Measurements from ENCODE around the gene POLE2. TPM values are rescaled to one million over a fixed set of nuclear protein-coding genes. Genes with fewer than 3 reads are reported as not detected.
"Not testable (repeated sequence)": the region's sequence is repeated elsewhere in the genome, so short reads cannot be mapped to it uniquely, and the experiment has no call there.

POLE2 gene
- 1.8 and 2.2 TPM in 2 replicates for total RNA-seq

DNA sequence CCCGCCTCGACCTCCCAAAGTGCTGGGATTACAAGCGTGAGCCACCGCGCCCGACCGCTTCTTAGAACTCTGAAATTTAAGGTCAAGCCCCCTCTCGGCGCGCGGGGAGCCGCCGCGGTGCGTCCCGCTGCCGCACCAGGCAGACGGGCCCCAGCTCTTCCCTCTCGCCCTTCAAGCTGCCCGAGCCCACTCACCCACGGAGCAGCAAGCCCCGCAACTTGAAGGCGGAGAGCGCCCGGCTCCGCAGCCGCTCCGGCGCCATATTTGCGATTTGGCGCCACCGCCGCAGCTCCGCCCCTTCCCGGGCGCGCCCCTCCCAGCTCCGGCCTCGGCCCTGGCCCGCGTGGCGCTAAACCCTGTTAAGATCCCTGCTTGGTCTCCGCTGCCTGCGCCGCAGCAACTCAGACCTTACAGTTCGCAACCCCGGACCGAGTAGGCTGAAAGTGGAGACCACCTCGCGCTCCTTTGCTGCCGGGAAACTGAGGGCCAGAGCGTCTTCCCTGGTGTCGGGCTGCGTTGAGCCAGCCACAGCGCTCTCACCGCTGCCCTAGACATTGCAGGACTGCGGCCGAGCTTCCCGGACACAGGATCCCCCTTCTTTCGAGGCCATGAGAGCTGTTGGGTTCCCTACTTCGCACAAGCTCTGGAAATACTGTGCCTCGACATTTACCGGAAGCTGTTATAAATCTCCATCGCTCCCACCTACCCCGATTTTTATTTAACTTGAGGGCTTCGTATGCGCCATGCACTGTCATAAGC is at the start of gene POLE2:
Gene POLE2, minus strand, starts transcription at position 273 of the 759 bp plus-strand sequence. Its CDS starts 11 bp downstream, at position 262.
- no peaks in the 10 kb centered on the region for H3K36me3 ChIP-seq (ENCODE audit: control insufficient read depth, insufficient read depth, low read length)
- FAIRE-seq = no peak
- peak; percentile 37 for DNase-seq (ENCODE audit: low read depth)
- H3K27me3 ChIP-seq (ENCODE audit: control insufficient read depth, insufficient read depth, low read length) = no peaks in the 10 kb centered on the region
- H3K4me3 ChIP-seq (ENCODE audit: low read depth, low read length) = peak within 1 kb of the TSS; percentile 71
- TF ChIP-seq, protein P1, sequence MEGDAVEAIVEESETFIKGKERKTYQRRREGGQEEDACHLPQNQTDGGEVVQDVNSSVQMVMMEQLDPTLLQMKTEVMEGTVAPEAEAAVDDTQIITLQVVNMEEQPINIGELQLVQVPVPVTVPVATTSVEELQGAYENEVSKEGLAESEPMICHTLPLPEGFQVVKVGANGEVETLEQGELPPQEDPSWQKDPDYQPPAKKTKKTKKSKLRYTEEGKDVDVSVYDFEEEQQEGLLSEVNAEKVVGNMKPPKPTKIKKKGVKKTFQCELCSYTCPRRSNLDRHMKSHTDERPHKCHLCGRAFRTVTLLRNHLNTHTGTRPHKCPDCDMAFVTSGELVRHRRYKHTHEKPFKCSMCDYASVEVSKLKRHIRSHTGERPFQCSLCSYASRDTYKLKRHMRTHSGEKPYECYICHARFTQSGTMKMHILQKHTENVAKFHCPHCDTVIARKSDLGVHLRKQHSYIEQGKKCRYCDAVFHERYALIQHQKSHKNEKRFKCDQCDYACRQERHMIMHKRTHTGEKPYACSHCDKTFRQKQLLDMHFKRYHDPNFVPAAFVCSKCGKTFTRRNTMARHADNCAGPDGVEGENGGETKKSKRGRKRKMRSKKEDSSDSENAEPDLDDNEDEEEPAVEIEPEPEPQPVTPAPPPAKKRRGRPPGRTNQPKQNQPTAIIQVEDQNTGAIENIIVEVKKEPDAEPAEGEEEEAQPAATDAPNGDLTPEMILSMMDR (IDR thresholded peaks at IDR 0.05; ENCODE audit: insufficient read depth, low read length, severe bottlenecking) = peak; percentile 3

- not testable (repeated sequence) for H3K4me3 ChIP-seq (ENCODE audit: low read depth, low read length); FAIRE-seq; H3K36me3 ChIP-seq (ENCODE audit: control insufficient read depth, insufficient read depth, low read length); DNase-seq (ENCODE audit: low read depth); H3K27me3 ChIP-seq (ENCODE audit: control insufficient read depth, insufficient read depth, low read length)
Observed at GRCh38 chr14:49735669-49736068, 47.7 kb upstream of the POLE2 start.

GRCh38 chr14:49733836-49734235 is 45.8 kb upstream of the POLE2 start:
- no peak for DNase-seq (ENCODE audit: low read depth)
- H3K36me3 ChIP-seq (ENCODE audit: control insufficient read depth, insufficient read depth, low read length) = no peaks in the 10 kb centered on the region
- H3K27me3 ChIP-seq (ENCODE audit: control insufficient read depth, insufficient read depth, low read length) = no peaks in the 10 kb centered on the region
- TF ChIP-seq, protein P1 (IDR thresholded peaks at IDR 0.05; ENCODE audit: insufficient read depth, low read length, severe bottlenecking) = no peak
- H3K4me3 ChIP-seq (ENCODE audit: low read depth, low read length) = no peak overlapping the region
- no peak for FAIRE-seq

DNA sequence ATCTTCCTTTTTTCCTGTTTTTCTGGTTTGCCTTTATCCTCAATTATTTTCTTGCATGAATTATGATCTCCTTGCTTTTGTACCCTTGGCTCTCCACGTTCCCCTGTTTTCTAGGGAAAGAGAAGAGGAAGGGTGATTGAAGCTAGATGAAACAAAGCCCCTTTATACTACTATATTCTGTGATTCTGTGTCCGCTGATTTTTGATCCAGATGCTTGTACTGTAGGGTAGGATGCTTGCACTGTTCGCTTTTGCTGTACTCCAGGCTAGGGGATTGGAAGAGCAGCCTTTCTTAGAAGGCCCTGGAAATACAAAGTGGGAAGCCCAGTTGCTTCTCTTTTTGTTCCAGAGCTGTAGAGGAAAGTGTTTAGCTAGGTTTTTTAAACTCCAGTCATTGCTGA is 44.9 kb upstream of the POLE2 start:
- TF ChIP-seq, protein P1 (IDR thresholded peaks at IDR 0.05; ENCODE audit: insufficient read depth, low read length, severe bottlenecking) = no peak
- FAIRE-seq = no peak
- no peak overlapping the region for H3K4me3 ChIP-seq (ENCODE audit: low read depth, low read length)
- no peaks in the 10 kb centered on the region for H3K27me3 ChIP-seq (ENCODE audit: control insufficient read depth, insufficient read depth, low read length)
- DNase-seq (ENCODE audit: low read depth) = no peak
- no peaks in the 10 kb centered on the region for H3K36me3 ChIP-seq (ENCODE audit: control insufficient read depth, insufficient read depth, low read length)

DNA sequence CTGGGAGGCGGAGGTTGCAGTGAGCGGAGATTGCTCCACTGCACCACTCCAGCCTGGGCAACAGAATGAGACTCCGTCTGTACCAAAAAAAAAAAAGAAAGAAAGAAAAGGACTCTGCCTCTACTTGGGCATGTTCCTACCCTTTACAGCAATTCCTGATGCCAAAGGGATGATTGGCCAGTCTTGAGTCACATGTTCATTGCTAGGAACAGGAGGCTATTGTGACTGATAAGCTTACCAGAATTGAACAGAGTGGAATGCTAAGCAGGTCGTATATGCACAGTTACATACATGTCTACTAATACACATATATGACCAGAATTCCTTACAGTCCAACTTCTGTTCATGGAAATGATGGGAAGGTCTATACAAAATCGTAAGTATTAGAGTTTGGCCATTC is 39.2 kb upstream of the POLE2 start:
- H3K27me3 ChIP-seq (ENCODE audit: control insufficient read depth, insufficient read depth, low read length) = no peaks in the 10 kb centered on the region
- no peak for DNase-seq (ENCODE audit: low read depth)
- no peaks in the 10 kb centered on the region for H3K36me3 ChIP-seq (ENCODE audit: control insufficient read depth, insufficient read depth, low read length)
- FAIRE-seq = no peak
- no peak overlapping the region for H3K4me3 ChIP-seq (ENCODE audit: low read depth, low read length)
- TF ChIP-seq, protein P1 (IDR thresholded peaks at IDR 0.05; ENCODE audit: insufficient read depth, low read length, severe bottlenecking) = no peak

DNA sequence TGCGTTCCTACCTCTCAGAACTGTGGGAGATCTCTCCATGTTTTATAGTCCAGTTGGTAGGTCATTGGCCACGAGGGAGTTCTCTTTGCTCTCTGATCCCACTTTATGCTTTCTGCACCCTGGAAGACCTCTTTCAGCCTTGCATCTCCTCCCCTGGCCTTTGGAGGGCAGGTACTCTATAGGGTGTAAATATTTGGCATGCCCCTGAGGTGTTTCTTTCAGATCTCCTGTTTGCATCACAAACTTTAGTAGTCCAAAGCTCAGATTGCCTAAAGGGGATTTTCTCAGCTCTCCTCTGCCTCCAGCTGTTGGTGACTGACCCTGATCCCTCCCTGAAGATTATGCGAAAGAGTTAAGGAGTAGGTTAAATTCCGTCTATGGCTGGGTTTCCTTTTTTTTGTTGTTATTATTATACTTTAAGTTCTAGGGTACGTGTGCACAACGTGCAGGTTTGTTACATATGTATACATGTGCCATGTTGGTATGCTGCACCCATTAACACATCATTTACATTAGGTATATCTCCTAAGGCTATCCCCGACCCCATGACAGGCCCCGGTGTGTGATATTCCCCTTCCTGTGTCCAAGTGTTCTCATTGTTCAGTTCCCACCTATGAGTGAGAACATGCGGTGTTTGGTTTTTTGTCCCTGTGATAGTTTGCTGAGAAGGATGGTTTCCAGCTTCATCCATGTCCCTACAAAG is 33.9 kb upstream of the POLE2 start:
- H3K36me3 ChIP-seq (ENCODE audit: control insufficient read depth, insufficient read depth, low read length); H3K4me3 ChIP-seq (ENCODE audit: low read depth, low read length); H3K27me3 ChIP-seq (ENCODE audit: control insufficient read depth, insufficient read depth, low read length); DNase-seq (ENCODE audit: low read depth); FAIRE-seq: not testable (repeated sequence)

Measured in bronchial epithelial cell (primary cell).